Natural killer cell (primary cell): ENCODE measurements around the gene TGFBR2. TPM values are rescaled to one million over a fixed set of nuclear protein-coding genes. Genes with fewer than 3 reads are reported as not detected.

Experiments
- ATAC-seq, 3 donors: fragments of 150-1000 bp in 2 of 3; fragments of 200-7000 bp in 1 of 3; cut with Tn5 transposase; 1 replicate in 1 of 3; 2 replicates in 2 of 3; pipeline ENCODE4 v1.10.0; 2021; ENCODE audit warnings: mild to moderate bottlenecking in 2 of 3, moderate library complexity in 2 of 3
- DNase-seq, 2 donors: peaks; one replicate each; pipeline versions ENCODE4 v3.0.0 to v3.0.0-alpha.2; 2013 to 2021; ENCODE audit warnings: mixed read lengths in 1 of 2
- H3K27ac ChIP-seq: one replicate; pipeline ENCODE4 v1.5.1; 2013; ENCODE audit warnings: mild to moderate bottlenecking, low read length
- H3K27me3 ChIP-seq: one replicate; pipeline ENCODE4 v1.6.1; 2013; ENCODE audit warnings: low read length; ENCODE audit not compliant: control insufficient read depth, insufficient read depth
- H3K36me3 ChIP-seq: one replicate; pipeline ENCODE4 v1.6.1; 2013; ENCODE audit warnings: low read length; ENCODE audit not compliant: control insufficient read depth, insufficient read depth
- H3K4me1 ChIP-seq: one replicate; pipeline ENCODE4 v1.6.1; 2013; ENCODE audit warnings: low read length; ENCODE audit not compliant: control insufficient read depth, insufficient read depth
- H3K4me3 ChIP-seq: one replicate; pipeline ENCODE4 v1.5.1; 2013; ENCODE audit warnings: low read length
- H3K9me3 ChIP-seq: one replicate; pipeline ENCODE4 v1.6.1; 2013; ENCODE audit warnings: low read length; ENCODE audit not compliant: control insufficient read depth, insufficient read depth
- H3K27ac Mint-ChIP-seq, 2 donors: one replicate each; pipeline ENCODE4 v1.8.0; 2022; ENCODE audit warnings: mild to moderate bottlenecking in 2 of 2, mixed read lengths in 2 of 2, moderate library complexity in 1 of 2
- H3K27me3 Mint-ChIP-seq, 2 donors: one replicate each; pipeline ENCODE4 v1.8.0; 2022; ENCODE audit warnings: low read depth in 2 of 2, mixed read lengths in 2 of 2
- H3K36me3 Mint-ChIP-seq: one replicate; pipeline ENCODE4 v1.8.0; 2022; ENCODE audit warnings: mixed read lengths
- H3K4me1 Mint-ChIP-seq, 2 donors: one replicate each; pipeline ENCODE4 v1.8.0; 2022; ENCODE audit warnings: mixed read lengths in 2 of 2
- H3K4me3 Mint-ChIP-seq: one replicate; pipeline ENCODE4 v1.8.0; 2022; ENCODE audit warnings: mild to moderate bottlenecking, moderate library complexity, mixed read lengths
- H3K9me3 Mint-ChIP-seq, 2 donors: one replicate each; pipeline ENCODE4 v1.8.0; 2022; ENCODE audit warnings: mixed read lengths in 2 of 2
- WGBS: methylation state at CpG from one replicate; pipeline ENCODE4 v1.1.7; 2013; ENCODE audit warnings: missing lambda C conversion rate; ENCODE audit not compliant: insufficient coverage; 5-methylcytosine and 5-hydroxymethylcytosine counted together
- intact Hi-C: fragments of 100-400 bp; cut with micrococcal nuclease; formaldehyde crosslinking; loops from one replicate; pipeline ENCODE4 v1.14.2; 2022
- total RNA-seq, 4 donors: library from RNA; stranded (reverse); fragments of 120-200 nt in 1 of 4; gene quantifications; one replicate each; pipeline versions ENCODE4 v1.2.3 to v1.2.4, GENCODE V29; 2013 to 2022
- TF ChIP-seq, protein P1 (sequence below): fragments of 200-600 bp; IDR thresholded peaks from one replicate; pipeline ENCODE4 v1.8.0; 2022; ENCODE audit warnings: antibody characterized with exemption

TGFBR2 gene
- total RNA-seq: 100 to 1,000 TPM in 1 of 3 donors, 10 to 100 TPM in 2; 70.4 to 113 (median 99.3) TPM
- 96.6 TPM for total RNA-seq (2013)

GRCh38 chr3:30606301-30607031 is at the start of gene TGFBR2:
Gene TGFBR2 (plus strand): TSS chr3:30606601. CDS start chr3:30606884, 283 bp downstream.
- ATAC-seq (peak; percentile 84 to 94 (median 89)), DNase-seq (peak; percentile 88 to 89)
- Mint-ChIP-seq H3K27me3 (no peaks in the 10 kb centered on the region), H3K4me3 (peak within 1 kb of the TSS; percentile 97), H3K27ac (peak within 1 kb of the TSS; percentile 91 to 92), H3K36me3 (no peaks in the 10 kb centered on the region), H3K4me1 (peaks cover 60% of the 10 kb centered on the region in 2 donors), H3K9me3 (no peaks in the 10 kb centered on the region)
- Histone ChIP-seq H3K9me3 (no peaks in the 10 kb centered on the region), H3K4me3 (peak within 1 kb of the TSS; percentile 63), H3K36me3 (no peaks in the 10 kb centered on the region), H3K27me3 (no peaks in the 10 kb centered on the region), H3K27ac (peak within 1 kb of the TSS; percentile 96), H3K4me1 (peaks cover 34% of the 10 kb centered on the region)
- TF ChIP-seq, protein P1, sequence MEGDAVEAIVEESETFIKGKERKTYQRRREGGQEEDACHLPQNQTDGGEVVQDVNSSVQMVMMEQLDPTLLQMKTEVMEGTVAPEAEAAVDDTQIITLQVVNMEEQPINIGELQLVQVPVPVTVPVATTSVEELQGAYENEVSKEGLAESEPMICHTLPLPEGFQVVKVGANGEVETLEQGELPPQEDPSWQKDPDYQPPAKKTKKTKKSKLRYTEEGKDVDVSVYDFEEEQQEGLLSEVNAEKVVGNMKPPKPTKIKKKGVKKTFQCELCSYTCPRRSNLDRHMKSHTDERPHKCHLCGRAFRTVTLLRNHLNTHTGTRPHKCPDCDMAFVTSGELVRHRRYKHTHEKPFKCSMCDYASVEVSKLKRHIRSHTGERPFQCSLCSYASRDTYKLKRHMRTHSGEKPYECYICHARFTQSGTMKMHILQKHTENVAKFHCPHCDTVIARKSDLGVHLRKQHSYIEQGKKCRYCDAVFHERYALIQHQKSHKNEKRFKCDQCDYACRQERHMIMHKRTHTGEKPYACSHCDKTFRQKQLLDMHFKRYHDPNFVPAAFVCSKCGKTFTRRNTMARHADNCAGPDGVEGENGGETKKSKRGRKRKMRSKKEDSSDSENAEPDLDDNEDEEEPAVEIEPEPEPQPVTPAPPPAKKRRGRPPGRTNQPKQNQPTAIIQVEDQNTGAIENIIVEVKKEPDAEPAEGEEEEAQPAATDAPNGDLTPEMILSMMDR: no peak
- WGBS: under 1% methylated on average over 71 of the region's 71 CpGs
- intact Hi-C loops: no loop called here

DNA sequence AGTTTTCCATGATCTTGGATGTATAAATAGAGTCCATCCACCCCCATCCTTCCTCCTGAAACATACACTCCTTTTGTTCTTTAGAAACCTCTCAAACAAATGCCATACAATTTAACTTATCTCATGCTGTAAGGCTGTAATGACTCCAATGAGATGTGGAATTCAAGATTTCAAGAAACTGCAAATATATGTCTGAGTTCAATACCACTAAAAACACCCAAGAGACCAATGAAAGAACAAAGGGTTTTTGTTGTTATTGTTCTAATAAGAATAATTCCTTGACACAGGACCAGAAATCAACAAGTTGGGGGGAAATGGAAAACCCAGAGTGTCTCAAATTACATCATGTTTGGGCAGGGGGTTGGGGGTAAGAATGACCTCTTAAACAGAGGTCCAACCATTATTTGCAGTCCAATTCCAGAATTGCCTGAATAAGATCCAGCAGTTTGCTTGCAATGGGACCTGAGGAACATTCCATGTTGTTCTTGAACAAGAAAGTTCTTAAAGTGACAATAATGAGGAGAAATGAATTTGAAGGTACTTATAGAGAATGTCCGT is 48.6 kb upstream of the TGFBR2 start:
- H3K36me3 Mint-ChIP-seq: no peaks in the 10 kb centered on the region
- ATAC-seq (no peak), DNase-seq (no peak)
- TF ChIP-seq, protein P1: no peak
- no CpG with 5 or more reads among the region's 1 CpG for WGBS
- H3K4me3 ChIP-seq: no peak overlapping the region
- no peak overlapping the region for H3K27ac ChIP-seq
- no peaks in the 10 kb centered on the region for H3K27me3 Mint-ChIP-seq
- intact Hi-C loops: no loop called here
- no peaks in the 10 kb centered on the region for H3K4me1 ChIP-seq
- no peak overlapping the region for H3K27ac Mint-ChIP-seq
- no peaks in the 10 kb centered on the region for H3K27me3 ChIP-seq
- H3K9me3 ChIP-seq: no peaks in the 10 kb centered on the region
- H3K9me3 Mint-ChIP-seq: no peaks in the 10 kb centered on the region
- no peak overlapping the region for H3K4me3 Mint-ChIP-seq
- H3K36me3 ChIP-seq: no peaks in the 10 kb centered on the region
- no peaks in the 10 kb centered on the region for H3K4me1 Mint-ChIP-seq

- WGBS: 100% methylated on average over 1 of the region's 1 CpG
- Histone ChIP-seq H3K9me3 (no peaks in the 10 kb centered on the region), H3K4me1 (no peaks in the 10 kb centered on the region), H3K36me3 (no peaks in the 10 kb centered on the region), H3K4me3 (no peak overlapping the region), H3K27ac (no peak overlapping the region), H3K27me3 (no peaks in the 10 kb centered on the region)
- no peak overlapping the region for H3K4me3 Mint-ChIP-seq
- no peaks in the 10 kb centered on the region for H3K36me3 Mint-ChIP-seq
- H3K27me3 Mint-ChIP-seq: peaks cover 0 to 6% of the 10 kb centered on the region in 2 donors
- no peaks in the 10 kb centered on the region for H3K4me1 Mint-ChIP-seq
- H3K27ac Mint-ChIP-seq: no peak overlapping the region
- ATAC-seq: no peak
- intact Hi-C loops: no loop called here
- TF ChIP-seq, protein P1: no peak
- H3K9me3 Mint-ChIP-seq: no peaks in the 10 kb centered on the region
- DNase-seq: no peak
Observed at GRCh38 chr3:30563956-30564355, 42.4 kb upstream of the TGFBR2 start.
